Stimulated activated CD4-positive, alpha-beta T cell treated with anti-CD3 and anti-CD28 coated beads, Interleukin-15, amount 100 ng/mL, for 24 hours (primary cell): Measurements from ENCODE around the gene SNAPC2.
A peak's percentile ranks its signal among the peaks of the same experiment; 100 is the strongest.
"Not testable (repeated sequence)": the region's sequence is repeated elsewhere in the genome, so short reads cannot be mapped to it uniquely, and the experiment has no call there.

Experiments used
- DNase-seq: peaks from one replicate; pipeline ENCODE4 v3.0.0-alpha.2; 2020

Gene SNAPC2

GRCh38 chr19:7941895-7942596, 21.9 kb downstream of the SNAPC2 start:
- no peak for DNase-seq

DNA sequence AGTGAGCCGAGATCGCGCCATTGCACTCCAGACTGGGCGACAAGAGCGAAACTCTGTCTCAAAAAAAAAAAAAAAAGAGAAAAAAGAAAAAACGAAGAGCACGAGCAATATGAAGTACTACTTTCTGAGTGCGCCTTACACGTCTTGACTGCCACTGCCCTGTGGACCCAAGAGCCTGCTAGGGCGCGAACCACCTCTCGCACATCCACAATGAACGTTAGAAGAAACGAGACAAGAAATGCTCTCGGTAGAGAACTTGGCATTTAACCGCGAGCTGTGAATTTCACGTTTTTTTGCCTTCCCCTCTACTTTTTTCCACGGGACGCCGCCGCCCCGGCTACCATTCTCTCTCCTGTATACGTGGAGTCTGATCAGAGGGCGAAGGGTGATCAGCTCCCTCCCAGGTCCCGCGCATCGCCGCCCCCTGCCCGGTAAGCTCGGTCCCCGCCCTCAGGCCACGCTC, 22.9 kb downstream of the SNAPC2 start:
- DNase-seq: no peak

DNA sequence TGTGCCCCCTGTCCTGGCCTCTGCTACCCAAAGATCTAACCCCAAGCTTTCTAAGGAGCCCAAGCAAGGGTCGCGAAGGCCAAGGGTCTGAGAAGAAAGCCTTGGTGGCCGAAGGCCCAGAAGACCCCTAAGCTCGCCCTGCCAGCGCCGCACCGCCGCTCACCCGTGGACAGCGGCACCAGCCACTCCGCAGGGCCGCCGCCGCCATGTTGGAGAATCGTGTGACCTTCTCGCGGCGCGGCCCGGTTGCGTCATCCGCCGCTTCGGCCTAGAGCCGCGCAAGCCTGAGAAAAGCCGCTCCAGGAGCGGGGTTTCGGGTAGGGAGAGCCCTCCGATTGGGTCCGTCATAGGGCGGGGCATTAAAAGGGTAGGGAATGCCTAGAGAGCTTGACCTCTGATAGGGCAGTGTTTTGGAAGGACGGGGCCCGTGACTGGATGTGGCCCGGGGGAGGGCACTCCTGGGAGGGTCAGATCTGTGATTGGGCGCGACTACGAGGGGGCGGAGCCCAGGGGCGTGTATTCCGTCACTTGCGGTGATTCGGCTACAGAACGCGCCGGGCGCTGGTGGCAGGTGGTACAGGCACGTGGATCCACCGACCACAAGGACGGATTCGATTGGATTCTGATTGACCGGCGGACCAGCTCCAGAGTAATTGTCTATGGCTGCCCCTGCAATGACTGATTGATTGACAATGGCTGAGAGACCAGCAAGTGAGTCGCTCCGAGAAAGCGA, 23.5 kb downstream of the SNAPC2 start, which contains the start of gene TIMM44:
Gene TIMM44, minus strand, starts transcription at position 223 of the 733 bp plus-strand sequence. Its CDS starts 15 bp downstream, at position 208.
- peak; percentile 99 for DNase-seq

- DNase-seq: peak; percentile 91
Measured at GRCh38 chr19:7944177-7944761, 24.1 kb downstream of the SNAPC2 start.

DNA sequence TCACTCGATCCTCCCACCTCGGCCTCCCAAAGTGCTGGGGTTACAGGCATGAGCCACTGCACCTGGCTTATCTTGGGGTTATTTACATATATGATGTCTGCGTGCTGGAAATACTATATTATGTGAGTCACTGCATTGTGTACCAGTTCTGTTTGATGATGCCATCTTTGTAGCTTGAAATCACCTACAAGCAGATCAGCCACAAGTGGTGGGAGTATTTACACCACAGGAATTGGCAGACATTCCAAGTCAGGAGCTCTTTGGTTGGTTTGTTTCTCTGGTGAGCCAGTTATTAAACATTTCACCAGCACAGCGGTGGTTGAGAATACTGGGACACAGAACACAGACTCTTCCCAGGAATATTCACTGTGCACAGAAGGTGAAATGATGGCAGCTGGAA, 27.8 kb downstream of the SNAPC2 start:
- no peak for DNase-seq

DNA sequence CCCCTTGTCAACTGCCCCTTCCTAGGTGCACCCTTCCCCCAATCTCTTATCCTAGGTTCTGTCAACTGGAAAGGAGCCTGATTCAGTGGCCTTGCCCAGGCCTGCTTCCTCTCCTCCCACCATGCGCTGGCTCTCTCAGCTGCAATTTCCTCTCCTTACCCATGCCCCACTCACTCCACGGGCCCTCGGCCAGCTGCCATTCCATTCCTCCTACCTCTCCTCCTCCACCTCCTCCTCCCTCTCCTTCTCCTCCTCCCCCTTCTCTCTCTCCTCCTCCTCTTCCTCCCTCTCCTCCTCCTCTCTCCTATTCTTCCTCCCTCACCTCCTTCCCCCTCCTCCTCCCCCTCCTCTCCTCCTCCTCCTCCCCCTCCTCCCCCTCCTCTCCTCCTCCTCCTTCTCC, 32.9 kb downstream of the SNAPC2 start:
- no peak for DNase-seq

DNA sequence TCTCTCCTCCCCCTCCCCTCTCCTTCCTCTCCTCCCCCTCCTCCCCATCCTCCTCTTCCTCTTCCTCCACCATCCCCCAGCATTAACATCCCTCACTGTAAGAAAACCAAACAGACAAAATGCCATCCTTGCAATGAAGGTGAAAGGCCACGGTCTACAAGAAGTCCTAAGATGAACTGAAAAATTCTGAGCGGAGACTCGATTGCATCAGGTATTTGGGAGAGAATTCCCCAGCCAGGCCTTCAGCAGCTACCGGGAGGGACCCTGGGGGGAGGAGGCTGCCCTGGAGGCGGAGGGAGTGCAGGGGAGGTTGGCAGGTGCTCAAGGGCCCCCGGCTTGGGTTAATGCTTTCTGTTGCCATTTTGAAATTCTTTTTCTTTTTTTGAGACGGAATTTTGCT, 33.4 kb downstream of the SNAPC2 start:
- no peak for DNase-seq

- no peak for DNase-seq
Measured at GRCh38 chr19:7955696-7956095, 35.6 kb downstream of the SNAPC2 start.

GRCh38 chr19:7959211-7959610, 39.1 kb downstream of the SNAPC2 start:
- no peak for DNase-seq

DNA sequence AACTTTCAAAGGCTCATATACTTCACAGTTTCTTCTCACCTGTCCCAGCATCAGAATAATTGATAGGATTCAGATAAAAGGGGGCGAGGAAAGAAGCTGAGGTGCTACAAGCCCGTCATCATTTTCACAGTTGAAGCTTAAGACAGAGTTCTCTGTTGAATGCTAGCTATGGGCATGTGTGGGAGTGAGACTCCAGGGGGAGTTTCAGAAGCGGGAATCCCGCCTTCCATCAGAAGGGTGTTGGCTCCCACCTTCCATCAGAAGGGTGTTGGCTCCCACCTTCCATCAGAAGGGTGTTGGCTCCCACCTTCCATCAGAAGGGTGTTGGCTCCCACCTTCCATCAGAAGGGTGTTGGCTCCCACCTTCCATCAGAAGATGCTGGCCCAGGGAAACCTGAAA, 40.9 kb downstream of the SNAPC2 start:
- DNase-seq: not testable (repeated sequence)

DNA sequence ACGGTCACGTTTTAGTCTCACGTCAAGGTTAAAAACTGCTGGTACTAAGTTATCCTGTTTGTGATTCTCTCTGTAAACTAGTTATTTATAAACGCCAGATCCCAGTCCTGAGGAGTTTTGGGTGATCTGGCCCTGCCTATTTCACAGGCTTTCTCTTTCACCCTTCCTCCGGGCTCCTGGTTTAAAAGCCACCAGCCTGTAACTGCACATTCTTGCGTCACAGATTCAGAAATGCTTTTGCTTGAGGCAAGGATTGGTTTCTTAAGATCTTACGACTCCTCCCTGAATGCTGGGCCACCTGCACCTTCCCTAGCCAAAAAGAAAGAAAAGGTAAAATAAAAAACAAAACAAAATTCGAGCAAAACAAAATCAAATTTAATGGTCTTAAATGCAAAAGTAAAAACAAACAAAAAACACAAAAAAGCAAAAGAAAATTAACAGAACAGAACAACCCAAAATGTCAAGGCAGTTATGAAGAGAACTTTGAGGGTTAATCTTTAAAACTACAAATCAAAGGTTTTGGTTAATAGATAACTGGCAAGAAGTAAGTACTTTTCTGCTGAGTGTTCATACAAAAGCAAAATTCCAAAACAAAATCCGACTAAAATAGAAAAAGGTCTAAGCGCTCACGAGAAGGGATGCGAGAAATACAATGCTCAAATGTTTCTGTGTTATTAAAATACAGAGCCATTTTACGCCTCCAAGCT, 41.9 kb downstream of the SNAPC2 start:
- DNase-seq: no peak

GRCh38 chr19:7962644-7963268, 42.6 kb downstream of the SNAPC2 start:
- no peak for DNase-seq

DNA sequence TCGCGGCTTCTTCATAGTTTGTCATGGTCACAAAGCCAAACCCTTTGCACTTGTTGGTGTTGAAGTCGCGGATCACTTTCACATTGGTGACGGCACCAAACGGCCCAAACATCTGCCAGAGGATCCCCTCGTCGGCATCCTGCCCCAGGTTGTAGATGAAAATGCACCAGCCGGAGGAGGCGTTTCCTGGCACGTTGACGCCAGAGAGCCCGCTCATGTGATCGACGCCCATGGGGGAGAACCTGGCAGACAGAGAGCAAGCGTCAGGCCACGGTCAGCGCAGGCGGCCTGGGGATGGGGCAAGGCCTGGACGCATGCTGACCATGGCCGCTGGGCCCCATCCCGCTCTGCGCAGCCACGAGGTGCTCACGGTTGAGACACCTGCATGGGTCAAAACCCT, 43.4 kb downstream of the SNAPC2 start:
- DNase-seq: no peak

DNA sequence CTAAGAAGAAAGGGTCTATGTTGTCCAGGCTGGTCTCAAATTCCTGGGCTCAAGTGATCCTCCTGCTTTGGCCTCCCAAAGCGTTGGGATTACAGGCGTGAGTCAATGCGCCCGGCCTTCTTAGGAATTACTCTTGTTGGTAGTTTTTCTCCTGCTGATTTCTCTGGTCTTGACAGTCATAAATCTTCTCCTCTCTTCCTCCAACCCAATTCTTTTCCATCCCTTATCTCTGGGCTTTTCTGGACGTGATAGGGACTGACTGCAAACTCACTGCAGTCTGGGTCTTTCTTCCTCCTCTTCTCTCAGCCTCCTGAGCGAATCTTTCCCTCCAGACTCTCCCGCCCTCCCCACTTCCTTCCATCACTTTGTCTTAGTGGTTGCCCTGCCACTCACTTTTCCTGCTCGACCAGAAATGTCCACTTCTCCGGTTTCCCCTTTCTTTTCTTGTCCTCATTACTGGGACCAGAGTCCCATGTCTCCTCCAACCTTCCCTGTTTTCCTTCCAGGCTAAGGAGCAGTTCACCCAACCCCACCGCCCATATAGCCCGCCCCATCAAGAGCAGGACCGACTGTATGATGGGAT, 45.2 kb downstream of the SNAPC2 start:
- no peak for DNase-seq

- DNase-seq: no peak
Measured at GRCh38 chr19:7965921-7966665, 46.0 kb downstream of the SNAPC2 start.

DNA sequence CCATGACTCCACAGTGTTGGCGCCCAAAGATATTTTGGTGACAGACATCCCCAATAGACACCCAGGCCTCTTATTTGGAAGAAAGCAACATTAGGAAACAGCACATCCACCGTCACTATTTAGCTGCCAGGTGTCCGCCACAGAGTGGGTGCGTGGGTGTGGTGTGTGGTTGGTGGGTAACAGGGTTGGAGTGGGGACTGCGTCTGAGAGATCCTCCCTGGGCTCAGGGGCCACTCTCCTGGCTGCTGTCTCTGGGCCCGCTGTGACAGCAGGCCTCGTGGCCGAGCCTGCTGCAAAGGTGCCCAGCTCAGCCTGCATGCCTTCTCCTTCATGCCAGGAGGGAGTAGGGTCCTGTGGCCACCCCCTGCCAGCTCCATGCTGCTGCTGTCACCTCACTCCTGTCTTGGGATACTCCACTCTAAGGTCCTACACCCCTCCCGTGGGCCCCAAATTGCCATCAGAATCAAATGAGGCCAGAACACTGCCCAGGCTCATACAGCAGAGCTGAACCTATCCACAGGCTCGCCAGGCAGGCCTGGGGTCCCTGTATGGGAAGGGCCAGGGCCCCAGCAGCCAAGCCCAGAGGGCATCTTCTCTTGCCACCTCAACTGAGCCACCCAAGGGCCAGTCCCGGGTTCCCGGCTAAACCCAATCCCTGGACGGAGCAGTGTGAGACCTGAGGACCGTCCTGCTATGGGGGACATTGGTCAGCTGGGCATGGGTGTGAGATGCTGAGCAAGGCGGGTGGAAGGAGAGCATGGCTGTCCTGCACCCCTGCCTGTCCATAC, 48.1 kb downstream of the SNAPC2 start:
- DNase-seq: no peak

- DNase-seq: no peak
Measured at GRCh38 chr19:7968796-7969554, 48.8 kb downstream of the SNAPC2 start.

- no peak for DNase-seq
Measured at GRCh38 chr19:7969555-7969939, 49.4 kb downstream of the SNAPC2 start.

DNA sequence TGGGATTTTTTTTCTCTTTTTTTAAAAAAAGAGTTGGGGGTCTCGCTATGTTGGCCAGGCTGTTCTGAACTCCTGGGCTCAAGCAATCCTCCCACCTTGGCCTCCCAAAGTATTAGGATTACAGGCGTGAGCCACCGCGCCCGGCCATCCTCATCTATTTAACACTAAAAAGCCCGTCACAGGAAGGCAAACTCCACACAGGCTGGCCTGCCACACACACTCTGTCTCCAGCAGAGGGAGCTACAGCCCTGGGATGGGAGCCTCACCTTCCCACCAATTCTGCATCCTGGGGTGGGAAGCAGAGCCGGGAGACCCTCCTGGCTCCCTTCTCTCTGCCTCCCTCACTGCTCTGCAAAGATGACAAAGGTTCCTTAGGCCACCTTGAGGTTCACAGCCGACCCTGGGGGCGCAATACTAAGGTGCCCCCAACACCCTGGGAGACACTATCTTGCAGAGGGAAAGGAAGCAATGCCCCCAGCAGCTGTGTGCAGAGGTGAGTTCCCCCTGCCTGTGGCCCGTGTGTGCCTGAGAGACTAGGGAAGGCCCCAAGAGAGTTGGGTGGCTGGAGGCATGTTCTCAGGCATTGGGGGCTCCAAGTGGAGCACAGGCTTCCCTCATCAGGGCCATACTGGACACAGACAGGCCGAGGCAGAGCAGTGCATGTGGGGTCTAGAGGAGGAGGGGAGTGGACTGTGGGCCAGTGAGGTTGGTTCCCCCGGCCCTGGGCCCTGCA, 50.7 kb downstream of the SNAPC2 start:
- peak; percentile 44 for DNase-seq
